ENCODE measurements around the gene MAD1L1.

The MAD1L1 gene

GRCh38 chr7:2019711-2020511 is 212.8 kb downstream of the MAD1L1 start:
- DNase-seq, result peak; percentile 12

DNA sequence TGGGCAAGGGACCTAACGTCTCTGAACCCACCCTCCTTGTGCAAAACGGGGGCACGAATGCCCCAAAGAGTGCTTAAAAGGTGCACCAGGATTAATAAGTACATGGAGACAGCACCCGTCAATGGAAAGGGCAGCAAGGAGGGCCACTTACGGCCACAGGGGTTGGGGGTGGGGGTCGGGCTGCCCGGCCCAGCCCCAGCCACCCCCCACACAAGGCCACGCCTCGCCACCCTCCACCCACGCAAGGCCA is 213.4 kb downstream of the MAD1L1 start:
- DNase-seq, result no peak

DNA sequence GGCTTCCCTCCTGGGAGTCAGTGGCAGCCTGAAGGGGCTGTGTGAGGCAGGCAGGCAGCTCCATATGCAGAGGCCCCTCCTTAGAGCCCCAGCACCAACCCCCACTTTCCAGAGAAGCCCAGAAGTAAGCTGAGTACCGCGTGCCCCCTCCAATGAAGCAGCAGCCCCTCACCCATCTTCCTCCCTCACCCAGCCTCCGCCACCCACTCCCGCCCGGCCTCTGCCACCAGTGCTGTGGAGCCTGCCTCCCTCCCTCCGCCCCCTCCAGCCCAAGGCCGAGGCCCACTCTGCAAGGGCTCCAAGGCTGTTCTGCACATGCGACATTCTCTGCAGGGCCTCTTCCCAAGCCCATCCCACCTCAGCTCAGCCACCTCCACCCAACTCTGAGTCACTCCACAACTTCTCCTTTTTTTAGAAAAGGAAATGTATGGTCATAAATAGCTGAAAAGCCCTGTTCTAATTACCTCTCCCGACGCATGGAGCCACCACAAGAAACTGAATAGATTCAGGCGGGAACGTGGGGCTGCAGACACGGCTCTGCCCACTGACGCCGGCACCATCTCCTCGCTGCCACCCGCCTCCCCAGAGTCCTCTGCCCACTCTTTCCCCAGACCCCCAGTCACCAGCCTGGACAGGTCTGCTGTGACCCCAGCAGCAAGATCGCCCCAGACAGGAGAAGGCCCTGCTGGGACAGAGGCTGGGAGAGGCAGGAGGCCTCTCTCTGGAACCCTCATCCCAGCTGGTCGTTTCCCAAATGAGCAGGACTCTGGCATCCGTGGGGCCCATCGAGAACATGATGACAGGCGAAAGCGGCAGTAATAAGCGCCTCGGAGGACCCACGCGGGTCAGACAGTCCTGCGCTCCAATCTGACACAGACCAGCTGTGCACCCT is 213.9 kb downstream of the MAD1L1 start:
- DNase-seq, result no peak

DNA sequence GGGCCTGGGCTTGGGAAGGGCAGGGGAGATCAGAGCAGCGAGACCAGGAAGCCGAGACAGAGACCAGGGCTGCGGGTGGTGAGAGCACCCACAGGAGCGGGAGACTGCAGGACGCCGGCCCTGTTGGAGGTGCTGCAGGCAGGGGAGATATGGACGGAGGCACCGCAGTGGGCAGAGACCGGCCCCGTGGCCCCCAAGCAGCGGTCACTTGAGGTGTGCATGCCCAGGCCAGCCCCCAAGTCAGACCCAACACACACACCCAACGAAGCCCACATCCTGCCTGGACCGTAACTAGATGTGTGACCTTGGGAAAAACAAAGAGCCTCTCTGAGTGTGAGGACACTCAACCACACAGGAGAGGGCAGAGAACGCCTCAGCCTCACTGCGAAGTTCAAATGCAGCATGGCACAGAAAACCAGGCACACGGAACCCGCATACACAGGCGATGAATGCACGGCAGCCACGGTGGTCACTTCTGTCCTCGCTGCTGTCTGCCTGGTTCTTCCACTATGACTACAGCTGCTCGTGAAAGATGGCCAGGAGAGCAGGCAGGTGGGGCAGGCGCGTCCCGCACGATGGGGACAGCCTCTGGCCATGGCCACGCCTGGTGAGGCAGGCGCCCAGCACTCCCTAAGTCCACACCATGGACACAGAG is 214.7 kb downstream of the MAD1L1 start:
- no peak for DNase-seq

- no peak for DNase-seq
Observed at GRCh38 chr7:2017481-2017891, 215.3 kb downstream of the MAD1L1 start.

DNA sequence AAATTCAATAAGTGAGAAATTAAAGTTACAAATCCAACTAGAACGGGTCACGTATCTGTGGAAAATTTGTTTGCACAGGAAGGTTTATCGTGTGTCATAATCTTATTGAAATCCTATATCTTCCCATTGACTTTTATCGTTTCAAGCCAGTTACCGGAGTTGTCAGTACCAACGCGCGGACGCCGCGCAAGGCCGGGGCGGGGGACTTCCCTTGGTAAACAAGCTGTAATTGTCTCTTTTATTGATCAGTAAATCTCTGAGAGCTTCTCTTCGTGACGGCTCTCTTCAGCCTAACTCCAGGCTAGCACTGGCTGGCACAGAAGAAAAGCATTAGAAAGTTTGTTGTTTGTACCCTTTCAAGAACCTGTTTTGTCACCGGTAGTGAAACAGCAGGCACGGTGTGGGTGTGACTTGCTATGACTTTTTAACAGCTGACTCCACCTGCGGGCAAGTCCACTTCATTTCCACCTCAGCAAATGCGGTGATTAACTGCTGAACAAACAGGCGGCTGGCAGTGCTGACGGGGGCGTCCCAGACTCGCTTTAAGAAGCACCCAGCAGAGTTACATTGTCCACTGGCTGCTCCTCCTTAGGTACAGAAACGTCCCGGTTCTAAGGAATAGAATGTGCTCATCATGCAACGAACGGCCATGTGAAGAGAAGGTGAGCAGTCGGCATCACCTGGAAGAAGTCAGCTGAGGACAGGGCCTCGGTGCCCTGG is 215.8 kb downstream of the MAD1L1 start:
- DNase-seq, result no peak

DNA sequence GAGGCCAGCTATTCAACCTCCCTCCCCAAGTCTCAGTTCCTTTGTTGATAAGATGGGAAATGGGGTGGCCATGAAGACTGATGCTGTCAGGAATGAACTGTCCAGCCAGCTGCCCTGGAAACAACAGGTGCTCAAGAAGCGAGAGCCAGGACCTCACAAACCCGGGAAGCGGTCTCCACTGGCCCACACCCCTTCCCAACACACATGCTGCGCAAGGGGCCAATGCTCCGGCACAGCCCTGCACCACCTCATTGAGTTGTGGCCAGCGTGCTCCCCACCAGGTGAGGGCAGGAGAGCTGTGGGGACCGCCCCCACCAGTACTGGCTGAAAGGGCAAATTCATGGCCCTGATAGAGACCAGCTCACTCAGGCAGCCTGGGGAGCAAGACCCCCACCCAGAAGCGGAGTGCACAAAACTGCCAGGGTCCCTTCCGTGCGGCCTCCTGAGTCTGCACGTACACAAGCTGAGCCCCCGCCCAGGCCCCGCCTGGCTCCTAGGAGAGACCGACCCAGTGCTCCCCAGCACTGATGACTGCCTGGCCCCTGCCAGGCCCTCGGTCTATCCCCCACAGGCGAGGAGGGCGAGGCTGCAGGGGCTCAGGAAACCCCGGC is 216.6 kb downstream of the MAD1L1 start:
- DNase-seq, result no peak

DNA sequence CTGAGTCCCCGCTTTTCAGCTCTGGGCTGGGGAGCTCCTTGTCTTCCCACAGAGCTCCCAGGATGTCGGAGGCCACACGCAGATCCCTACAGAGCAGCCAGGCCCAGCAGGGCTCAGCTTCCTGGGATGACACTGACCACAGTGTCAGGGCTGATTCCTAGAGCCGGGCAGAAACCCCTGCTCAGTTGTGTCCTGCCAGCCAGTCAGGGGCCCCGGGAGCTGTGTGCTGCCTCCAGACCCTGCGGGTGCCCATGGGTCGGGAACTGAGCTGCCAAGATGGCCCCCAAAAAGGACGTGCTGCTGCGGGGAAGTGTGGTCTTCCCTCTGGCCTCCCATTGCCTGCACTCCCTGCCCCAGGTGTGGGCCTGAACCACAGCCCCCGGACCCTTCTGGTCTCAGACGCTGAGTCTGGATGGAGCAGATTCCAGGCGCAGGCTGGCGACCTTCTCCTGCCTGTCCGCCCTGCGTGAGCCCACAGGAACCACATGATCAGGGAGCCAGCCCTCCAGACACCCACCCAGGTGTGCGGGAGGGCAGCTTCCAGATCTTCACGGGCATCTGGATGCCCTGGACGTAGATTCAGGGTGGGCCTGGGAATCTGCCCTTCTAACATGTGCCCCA is 217.4 kb downstream of the MAD1L1 start:
- DNase-seq, result no peak

DNA sequence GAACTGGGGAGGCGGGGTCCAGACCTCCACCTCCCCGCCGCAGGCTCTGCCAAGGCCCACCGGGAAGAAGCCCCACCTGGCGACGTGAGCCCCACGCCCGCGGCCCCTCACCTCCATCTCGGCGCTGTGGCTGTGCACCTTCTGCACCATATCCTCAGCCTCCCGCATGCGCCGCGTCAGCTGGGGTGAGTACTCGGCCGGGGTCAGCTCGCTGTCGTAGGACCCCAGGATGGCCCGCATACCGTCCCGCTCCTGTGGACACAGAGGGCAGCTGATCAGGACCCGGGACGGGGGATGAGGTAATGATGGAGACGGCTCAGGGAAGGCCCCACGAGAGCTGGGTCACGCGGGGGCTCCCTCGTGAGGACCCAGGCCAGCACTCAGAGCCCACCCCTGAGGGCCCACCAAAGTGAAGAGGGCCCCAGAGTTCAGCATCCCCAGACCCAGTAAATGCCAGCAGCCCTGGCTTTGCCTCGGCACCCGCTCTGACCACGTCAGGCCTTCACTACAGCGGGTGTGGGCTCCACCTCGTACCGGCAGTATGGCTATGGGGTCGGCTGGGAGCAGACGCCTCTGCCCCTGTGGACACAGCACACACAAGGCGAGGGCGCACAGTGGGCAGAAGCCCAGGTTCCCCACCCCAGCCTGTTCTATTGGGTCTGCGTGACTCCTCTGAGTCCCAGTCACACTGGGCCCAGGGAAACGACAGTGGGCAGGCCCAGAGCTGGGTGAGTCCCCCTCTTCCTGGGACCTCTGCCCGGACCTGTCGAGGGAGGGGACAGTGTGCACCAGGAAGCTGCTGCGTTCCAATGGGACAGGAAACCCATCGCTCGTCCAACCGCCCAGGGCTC is 218.1 kb downstream of the MAD1L1 start:
- DNase-seq, result no peak

DNA sequence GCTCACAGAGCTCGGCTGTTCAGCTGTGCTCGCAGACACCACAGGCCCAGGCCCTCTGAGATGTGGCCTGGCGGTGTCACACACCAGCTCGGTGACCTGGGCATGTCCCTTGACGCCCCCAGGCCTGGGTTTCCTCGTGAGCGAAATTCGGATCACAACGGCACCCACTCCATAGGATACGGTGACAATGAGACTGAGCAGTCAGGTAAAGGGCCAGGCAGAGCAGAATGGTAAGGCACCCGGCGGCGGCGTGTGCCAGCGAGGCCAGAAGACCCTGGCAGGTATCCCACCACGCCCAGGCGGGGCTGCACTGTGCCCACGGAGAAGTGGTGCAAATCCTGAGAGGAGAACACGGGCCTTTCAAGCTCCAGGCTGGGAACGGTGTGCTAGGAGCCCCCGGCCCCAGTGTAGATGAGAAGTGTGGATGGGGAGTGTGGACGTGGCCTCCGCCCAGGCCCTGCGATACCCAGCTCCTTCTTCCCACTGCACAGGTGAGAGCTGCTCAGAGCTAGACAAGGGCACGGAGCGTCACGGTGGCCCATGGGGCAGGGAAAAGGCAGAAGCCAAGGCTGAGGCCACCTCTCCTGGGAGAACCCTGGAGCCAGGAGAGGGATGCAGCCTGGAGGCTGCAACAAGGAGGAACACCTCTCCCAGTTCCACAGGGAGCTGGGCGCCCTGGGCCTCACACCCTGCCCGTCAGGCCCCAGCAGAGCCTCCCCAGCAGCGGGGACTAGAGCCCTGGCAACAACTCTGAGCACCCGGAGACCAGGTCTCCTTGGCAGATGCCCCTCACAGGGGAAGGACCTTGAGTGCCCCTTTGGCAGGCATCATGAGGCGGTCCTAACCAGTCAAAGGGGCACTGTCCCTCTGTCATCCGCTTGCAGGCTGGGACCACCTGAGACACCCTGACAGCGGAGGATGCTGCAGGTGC is 219.1 kb downstream of the MAD1L1 start:
- DNase-seq, result no peak

DNA sequence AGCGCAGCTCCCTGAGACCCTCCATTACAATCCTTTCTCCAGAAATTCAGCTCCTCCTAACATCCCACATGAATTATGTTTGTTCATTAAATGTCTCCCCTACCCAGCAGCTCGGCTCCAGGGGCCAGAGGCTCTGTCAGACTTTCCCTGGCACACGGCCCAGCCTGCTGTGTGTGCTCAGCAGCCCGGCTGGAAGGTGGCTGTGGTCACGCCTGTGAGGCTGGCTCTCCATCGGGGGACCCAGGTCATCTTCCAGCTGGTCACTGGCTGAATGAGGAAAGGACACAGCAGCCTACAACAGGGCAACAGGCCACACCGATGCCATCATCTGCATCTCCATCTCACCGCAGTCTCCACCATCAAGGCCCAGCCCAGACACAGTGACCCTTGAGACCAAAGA is 219.8 kb downstream of the MAD1L1 start:
- no peak for DNase-seq

DNA sequence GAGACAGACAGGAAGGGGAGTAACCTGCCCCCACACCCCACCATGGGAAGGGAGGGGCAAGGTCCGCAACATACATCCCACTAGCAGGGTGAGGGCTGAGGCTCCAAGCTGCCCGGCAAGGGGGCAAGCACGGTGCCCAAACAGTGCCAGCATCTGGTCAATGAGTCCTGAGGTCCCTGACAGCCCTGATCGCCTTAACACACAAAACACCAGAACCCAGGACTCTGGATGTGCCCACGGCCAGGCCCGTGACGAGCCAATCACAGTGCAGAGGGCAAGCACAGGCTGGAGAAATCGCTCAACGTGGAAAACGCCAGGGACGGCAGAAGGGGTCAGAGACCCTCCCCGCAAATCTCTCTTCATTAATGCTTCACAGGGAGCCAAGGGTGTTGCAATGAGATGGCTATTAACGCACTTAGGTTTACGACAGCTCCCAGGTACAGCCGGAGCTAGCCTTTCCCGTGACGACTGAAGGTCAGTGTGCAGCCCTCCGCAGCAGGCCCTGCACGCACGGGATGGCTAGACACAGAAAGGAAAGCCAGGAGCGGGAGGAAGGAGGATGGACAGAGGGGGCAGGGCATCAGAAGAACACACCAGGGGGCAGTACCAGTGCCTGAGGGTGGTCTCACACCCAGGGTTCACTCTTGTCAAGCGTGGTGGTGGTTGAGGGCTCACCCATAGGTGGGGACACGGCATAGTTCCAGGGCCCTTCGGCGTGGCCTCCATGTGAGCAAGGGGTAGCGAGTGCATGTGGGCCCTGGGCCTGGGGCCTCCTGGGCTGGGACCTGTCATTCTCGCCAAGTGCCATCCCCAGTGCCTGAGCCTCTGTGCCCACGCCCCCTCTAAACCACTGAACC is 220.5 kb downstream of the MAD1L1 start:
- DNase-seq, result no peak

GRCh38 chr7:2011266-2012043 is 221.3 kb downstream of the MAD1L1 start:
- DNase-seq, result no peak

DNA sequence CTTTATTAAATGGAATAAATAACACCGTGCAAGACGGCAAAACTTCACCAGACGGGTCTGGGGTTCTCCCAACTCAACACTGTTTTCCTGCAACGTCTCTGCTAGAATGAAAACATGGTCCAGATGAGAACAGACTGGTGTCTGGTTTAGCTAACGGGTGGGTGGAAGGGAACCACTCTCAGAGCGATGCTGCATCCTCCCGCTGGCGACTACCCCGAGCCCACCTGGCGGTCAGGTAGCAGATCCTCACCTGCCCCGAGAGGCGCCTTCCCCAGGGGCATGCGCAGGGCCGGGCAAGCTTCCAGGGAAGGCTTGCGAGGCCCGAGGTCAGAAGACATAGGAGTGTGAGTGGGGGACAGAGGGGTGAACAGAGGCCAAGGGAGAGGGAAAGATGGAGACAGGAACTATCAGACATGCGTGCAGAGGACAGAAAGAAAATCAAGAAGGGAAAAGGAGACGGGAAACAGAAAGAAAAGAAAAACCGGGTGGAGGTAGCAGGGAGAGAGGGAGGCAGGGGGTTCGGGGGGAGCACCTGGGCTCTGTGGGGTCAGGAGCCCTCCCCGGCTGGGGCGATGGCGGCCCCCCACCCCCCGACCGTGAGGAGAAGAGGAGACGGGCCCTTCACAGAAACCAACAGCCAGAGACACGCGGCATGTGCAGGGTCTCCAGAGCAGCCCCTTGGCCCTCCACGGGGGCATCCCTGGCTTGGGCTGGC is 222.0 kb downstream of the MAD1L1 start:
- DNase-seq, result no peak

DNA sequence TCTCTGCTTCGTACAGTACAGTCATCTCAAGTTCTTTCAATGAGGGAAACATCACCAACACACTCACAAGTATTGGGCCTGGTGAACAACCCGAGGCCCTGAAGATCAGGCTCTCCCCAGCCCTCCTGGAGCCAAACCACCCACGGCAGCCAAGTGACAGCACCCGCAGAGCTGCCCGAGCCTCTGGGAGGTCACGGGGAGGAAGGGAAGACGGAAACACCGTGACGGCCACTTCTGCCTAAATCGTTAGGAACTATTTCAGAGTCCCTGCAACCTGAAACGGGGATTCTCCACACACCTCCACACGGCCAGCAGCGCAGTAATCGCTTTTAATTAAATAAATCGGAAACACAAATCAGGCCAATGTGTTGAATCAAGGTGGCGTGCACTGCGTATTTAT is 222.6 kb downstream of the MAD1L1 start:
- DNase-seq, result no peak

- DNase-seq, result no peak
Observed at GRCh38 chr7:2009541-2010001, 223.2 kb downstream of the MAD1L1 start.

DNA sequence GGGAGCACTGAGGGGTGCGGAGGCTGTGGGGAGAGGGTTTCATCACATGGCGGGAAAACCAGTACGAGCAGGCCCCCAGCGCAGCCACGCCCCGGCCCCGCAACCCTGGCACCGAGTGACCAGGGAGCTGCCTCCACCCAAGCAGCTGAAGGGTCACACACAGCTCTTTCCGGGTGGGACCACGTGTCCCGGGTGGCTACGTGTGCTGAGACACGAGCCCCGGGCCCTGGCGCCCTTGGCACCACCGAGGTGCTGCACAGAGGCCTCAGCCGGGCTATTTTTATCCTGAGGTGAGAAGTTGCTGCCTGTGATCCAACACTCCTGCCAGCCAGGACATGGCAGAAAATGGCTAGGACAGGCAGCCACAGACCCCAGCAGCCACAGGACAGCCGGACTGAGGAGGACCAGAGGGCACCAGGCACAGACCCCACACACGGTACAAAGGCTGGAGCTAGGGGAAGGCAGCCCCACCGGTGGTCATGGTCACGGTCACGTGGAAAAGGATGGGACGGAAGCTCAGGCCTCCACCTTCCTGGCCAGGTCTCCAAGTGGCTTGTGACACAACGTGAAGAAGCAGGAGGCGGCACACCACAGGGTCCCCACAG is 223.7 kb downstream of the MAD1L1 start:
- DNase-seq, result no peak

Measured in activated CD4-positive, alpha-beta T cell treated with anti-CD3 and anti-CD28 coated beads, Interleukin-10, Interleukin-2, amounts not matched to agents 100 ng/mL and 50 ng/mL, durations not matched to agents 16 hours and 8 hours (primary cell).